Thoracic aorta (tissue), 2 donors: Measurements from ENCODE around the gene PLEKHD1. TPM values are rescaled to one million over a fixed set of nuclear protein-coding genes. Genes with fewer than 3 reads are reported as not detected.

ENCODE experiments used
- ATAC-seq: fragments of 150-250 bp; one replicate; pipeline ENCODE4 v1.8.0; 2017; ENCODE audit warnings: low read depth; ENCODE audit not compliant: insufficient number of reproducible peaks, low FRiP score
- DNase-seq: peaks from one replicate; pipeline ENCODE4 v3.0.0-alpha.2; 2020; ENCODE audit warnings: low spot score
- H3K27ac ChIP-seq, 2 donors: fragments of 200-600 bp; sonication (generic); 1 replicate in 1 of 2; 2 replicates in 1 of 2; pipeline ENCODE4 v1.5.1; 2016; ENCODE audit warnings: mild to moderate bottlenecking in 2 of 2, moderate library complexity in 2 of 2
- H3K27me3 ChIP-seq: fragments of 200-600 bp; sonication (generic); replicated peaks from 2 replicates; pipeline ENCODE4 v1.6.0; 2016; ENCODE audit warnings: mild to moderate bottlenecking; ENCODE audit not compliant: insufficient read depth
- H3K36me3 ChIP-seq: fragments of 200-600 bp; sonication (generic); one replicate; pipeline ENCODE4 v1.5.1; 2016
- H3K4me1 ChIP-seq, 2 donors: fragments of 200-600 bp; sonication (generic); 1 replicate in 1 of 2; 2 replicates in 1 of 2; pipeline versions ENCODE4 v1.5.1 to v1.6.0; 2016; ENCODE audit warnings: low read depth in 2 of 2, mild to moderate bottlenecking in 1 of 2; ENCODE audit not compliant: control insufficient read depth in 1 of 2
- H3K4me3 ChIP-seq: fragments of 200-600 bp; sonication (generic); 2 replicates; pipeline ENCODE4 v1.5.1; 2016; ENCODE audit warnings: mild to moderate bottlenecking
- H3K9me3 ChIP-seq: fragments of 200-600 bp; sonication (generic); 2 replicates; pipeline ENCODE4 v1.5.1; 2016
- total RNA-seq, 2 donors: library from RNA; depleted of rRNA; stranded (reverse); fragments of >200 nt; gene quantifications; one replicate each; pipeline versions ENCODE4 v1.1.0 to v1.2.3, GENCODE V29; 2016
- TF ChIP-seq, protein P1 (sequence below): fragments of 200-600 bp; sonication (generic); IDR thresholded peaks from one replicate; pipeline ENCODE4 v1.5.1; 2019; ENCODE audit warnings: antibody characterized with exemption

Gene PLEKHD1
- total RNA-seq, 2 donors from 2014 or later: 0.14 to 0.49 TPM

DNA sequence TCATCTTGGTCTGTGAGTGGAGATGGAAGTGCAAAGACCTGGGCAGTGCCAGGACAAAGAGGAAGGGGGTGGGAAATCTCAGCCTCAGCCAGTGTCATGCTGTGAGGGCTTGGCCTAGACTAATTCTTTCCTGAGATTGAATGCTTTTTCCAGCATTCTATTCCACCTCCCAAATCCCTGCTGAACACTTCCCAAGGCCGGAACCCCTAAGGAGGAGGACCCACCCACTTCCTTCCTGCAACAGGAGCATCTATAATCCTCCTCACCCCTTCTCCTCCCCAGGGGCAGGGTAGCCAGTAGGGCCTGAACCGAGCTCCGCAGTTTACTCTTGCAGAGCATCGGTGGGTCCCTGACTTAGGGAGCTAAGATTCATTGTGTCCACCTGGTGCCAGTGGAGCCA lies 3.2 kb downstream of the PLEKHD1 start:
- no peak for ATAC-seq
- Histone ChIP-seq H3K36me3 (no peaks in the 10 kb centered on the region), H3K9me3 (no peaks in the 10 kb centered on the region), H3K27ac (no peak overlapping the region), H3K4me3 (no peak overlapping the region), H3K27me3 (peaks cover 8% of the 10 kb centered on the region), H3K4me1 (peaks cover 15 to 17% of the 10 kb centered on the region in 2 donors)
- TF ChIP-seq, protein P1, sequence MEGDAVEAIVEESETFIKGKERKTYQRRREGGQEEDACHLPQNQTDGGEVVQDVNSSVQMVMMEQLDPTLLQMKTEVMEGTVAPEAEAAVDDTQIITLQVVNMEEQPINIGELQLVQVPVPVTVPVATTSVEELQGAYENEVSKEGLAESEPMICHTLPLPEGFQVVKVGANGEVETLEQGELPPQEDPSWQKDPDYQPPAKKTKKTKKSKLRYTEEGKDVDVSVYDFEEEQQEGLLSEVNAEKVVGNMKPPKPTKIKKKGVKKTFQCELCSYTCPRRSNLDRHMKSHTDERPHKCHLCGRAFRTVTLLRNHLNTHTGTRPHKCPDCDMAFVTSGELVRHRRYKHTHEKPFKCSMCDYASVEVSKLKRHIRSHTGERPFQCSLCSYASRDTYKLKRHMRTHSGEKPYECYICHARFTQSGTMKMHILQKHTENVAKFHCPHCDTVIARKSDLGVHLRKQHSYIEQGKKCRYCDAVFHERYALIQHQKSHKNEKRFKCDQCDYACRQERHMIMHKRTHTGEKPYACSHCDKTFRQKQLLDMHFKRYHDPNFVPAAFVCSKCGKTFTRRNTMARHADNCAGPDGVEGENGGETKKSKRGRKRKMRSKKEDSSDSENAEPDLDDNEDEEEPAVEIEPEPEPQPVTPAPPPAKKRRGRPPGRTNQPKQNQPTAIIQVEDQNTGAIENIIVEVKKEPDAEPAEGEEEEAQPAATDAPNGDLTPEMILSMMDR: no peak
- no peak for DNase-seq

DNA sequence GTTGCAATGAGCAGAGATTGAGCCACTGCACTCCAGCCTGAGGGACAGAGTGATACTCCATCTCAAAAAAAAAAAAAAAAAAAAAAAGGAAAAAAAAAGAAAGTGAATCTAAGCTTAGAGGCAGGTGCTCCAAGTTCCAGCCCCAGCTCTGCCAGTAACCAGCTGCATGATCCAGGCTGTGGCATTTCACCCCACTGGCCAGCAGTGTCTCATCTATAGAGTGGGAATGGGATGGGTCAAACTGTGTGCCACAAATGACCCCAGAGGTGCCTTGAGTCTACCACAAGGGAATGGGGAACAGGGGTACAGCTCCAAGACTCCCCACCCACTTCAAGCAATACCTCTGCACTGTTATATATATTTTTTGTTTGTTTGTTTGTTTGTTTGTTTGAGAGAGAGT lies 5.0 kb downstream of the PLEKHD1 start:
- Histone ChIP-seq H3K27me3 (peaks cover 8% of the 10 kb centered on the region), H3K4me1 (peaks cover 5 to 7% of the 10 kb centered on the region in 2 donors), H3K36me3 (no peaks in the 10 kb centered on the region), H3K27ac (no peak overlapping the region), H3K9me3 (no peaks in the 10 kb centered on the region), H3K4me3 (no peak overlapping the region)
- DNase-seq: no peak
- TF ChIP-seq, protein P1: no peak
- ATAC-seq: no peak

DNA sequence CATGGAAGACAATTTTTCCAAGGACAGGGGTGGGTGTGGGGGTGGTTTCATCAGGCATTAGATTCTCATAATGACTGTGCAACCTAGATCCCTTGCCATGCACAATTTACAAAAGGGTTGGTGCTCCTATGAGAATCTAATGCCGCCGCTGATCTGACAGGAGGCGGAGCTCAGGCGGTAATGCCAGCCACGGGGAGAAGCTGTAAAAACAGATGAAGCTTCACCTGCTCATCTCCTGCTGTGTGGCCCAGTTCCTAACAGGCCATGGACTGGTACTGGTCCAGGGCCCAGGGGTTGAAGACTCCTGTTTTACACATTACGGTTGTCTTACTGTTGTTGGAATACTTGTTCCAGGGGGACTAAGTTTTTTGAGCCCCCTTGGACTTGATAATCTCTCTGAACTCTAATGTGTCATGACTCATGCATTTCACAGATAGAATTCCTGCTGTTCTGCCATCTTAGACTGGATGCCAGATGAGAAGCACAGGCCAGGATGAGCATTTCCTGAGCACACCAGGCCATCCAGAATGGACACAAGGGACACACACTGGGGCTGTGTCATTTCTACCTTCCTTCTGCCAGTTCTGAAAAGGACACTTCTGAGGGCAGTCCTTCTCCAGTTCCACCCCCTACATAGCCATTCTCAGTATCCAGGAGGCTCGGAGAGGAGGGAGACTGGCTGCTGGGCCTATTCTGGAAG lies 5.8 kb downstream of the PLEKHD1 start:
- DNase-seq (no peak), ATAC-seq (no peak)
- Histone ChIP-seq H3K27ac (no peak overlapping the region), H3K4me1 (no peaks in the 10 kb centered on the region), H3K9me3 (no peaks in the 10 kb centered on the region), H3K27me3 (peaks cover under 1% of the 10 kb centered on the region), H3K4me3 (no peak overlapping the region), H3K36me3 (no peaks in the 10 kb centered on the region)
- TF ChIP-seq, protein P1: no peak

DNA sequence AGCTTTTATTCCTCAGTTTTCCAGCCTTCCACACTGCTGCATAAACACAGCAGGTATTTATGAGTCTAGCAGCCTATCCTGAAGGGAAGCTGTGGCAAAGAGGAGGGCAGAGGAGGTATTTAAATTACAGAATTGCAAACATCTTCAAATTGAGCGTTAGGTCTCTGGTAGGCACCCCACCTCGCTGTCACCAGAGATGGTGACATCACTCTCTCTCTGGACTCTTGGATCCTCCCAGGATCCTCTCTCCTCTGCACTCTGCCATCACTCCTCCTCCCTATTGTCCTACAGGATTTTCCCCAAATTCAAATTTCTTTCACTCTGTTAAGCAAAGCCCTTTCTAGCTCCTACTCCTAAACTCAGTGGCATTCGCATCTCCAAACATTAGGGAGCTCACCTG lies 6.7 kb downstream of the PLEKHD1 start:
- H3K27ac ChIP-seq: no peak overlapping the region
- no peak for DNase-seq
- H3K27me3 ChIP-seq: no peaks in the 10 kb centered on the region
- H3K4me3 ChIP-seq: no peak overlapping the region
- H3K4me1 ChIP-seq: no peaks in the 10 kb centered on the region
- H3K36me3 ChIP-seq: no peaks in the 10 kb centered on the region
- no peaks in the 10 kb centered on the region for H3K9me3 ChIP-seq
- TF ChIP-seq, protein P1: no peak
- no peak for ATAC-seq

DNA sequence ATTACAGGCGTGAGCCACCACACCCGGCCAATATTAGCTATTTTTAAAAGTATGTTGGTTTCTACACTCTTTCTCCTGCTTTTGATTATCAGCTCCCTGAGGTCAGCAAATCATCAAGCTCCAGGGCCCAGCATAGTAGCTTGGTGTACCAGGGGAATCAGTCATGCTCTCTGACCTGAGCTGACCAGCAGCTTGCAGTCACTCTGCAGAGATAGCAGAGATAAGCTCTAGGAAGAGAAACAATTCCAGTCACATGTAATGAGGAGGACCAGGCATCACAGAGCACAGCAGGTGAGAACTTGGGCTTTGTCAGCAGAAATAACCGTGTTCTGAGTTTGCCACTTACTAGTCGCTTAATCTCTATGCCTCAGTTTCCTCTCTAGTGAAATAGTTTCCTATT lies 8.5 kb downstream of the PLEKHD1 start:
- ATAC-seq (no peak), DNase-seq (no peak)
- Histone ChIP-seq H3K36me3 (no peaks in the 10 kb centered on the region), H3K4me3 (no peak overlapping the region), H3K9me3 (no peaks in the 10 kb centered on the region), H3K4me1 (no peaks in the 10 kb centered on the region), H3K27ac (no peak overlapping the region), H3K27me3 (no peaks in the 10 kb centered on the region)
- TF ChIP-seq, protein P1: no peak
